C1 segment of cervical spinal cord (tissue), 14 donors: ENCODE measurements around the gene TNXB.
"Not testable (repeated sequence)": the region's sequence is repeated elsewhere in the genome, so short reads cannot be mapped to it uniquely, and the experiment has no call there.

Experiments used
- DNase-seq, 14 donors: peaks; one replicate each; lab custom pipeline; 2025; lab: John Stamatoyannopoulos, UW

The TNXB gene

DNA sequence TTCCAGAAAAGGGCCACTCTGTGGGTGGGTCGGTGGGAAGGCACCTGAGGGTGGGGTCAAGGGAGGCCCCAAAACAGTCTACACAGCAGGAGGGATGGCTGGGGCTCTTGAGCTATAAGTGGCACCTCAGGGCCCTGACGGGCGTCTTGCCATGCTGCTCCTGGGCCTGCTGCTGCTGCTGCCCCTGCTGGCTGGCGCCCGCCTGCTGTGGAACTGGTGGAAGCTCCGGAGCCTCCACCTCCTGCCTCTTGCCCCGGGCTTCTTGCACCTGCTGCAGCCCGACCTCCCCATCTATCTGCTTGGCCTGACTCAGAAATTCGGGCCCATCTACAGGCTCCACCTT lies 103.6 kb downstream of the TNXB start:
- not testable (repeated sequence) for DNase-seq

DNA sequence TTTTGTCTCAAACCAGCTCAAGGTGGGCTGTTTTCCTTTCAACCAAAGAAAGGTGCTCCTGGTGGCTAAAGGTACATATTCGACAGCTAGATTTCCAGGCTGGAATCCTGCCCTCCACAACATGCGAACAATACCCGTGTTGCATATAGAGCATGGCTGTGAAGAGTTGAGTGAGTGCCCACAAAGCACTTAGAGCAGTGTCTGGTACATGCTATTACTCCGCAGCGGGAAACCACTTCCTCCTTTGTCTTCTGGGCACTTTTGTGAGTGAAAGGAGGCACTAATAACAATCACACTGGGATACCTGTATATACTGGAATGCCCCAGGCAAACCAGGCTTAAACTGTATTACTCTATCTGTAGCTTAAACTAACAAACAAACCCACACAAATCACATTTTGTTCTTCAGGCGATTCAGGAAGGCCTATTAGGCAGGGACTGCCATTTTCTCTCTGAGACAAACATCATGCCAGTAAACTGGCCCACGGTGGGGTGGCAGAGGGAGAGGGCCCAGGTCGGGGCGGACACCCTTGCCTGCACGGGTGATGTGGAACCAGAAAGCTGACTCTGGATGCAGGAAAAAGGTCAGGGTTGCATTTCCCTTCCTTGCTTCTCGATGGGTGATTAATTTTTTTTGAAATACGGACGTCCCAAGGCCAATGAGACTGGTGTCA lies 104.1 kb downstream of the TNXB start:
- not testable (repeated sequence) for DNase-seq

- DNase-seq: not testable (repeated sequence)
Measured at GRCh38 chr6:32004393-32004792, 104.7 kb downstream of the TNXB start.

DNA sequence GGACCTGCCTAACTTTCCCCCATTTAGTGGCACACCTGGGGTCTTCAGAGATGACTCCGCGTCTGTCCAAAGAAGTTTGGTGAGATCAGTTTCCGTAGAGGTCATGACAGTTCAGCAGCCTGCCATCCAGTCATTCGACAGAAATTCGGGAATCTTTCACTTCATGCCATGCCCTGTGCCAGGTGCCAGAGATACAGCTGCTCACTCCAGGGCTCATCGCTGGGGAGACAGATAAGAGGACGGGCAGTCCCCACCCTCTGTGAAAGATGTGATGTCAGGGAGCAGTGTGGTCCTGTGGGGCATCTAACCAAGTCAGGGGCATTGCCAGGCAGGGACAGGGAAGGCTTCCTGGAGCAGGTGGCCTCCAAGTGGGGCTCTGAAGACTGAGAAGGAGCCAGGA lies 105.8 kb downstream of the TNXB start:
- DNase-seq: not testable (repeated sequence)

- DNase-seq: not testable (repeated sequence)
Measured at GRCh38 chr6:32002546-32003268, 106.4 kb downstream of the TNXB start.

- DNase-seq: not testable (repeated sequence)
Measured at GRCh38 chr6:31996385-31996784, 112.8 kb downstream of the TNXB start.

DNA sequence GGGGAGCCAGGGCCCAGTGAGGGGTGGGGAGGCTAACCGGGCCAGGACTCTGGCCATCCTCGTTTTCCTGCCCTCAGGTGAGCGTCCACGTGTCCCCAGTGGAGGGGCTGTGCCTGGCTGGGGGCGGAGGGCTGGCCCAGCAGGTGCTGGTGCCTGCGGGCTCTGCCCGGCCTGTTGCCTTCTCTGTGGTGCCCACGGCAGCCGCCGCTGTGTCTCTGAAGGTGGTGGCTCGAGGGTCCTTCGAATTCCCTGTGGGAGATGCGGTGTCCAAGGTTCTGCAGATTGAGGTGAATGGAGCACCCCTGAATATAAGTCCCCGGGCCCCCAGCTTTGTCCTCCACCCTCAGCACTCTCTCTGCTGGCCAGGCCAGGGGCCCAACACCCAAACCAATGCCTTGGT lies 114.7 kb downstream of the TNXB start:
- DNase-seq: not testable (repeated sequence)
